Measurements from ENCODE around the gene DUS2.
"Not testable (repeated sequence)": the region's sequence is repeated elsewhere in the genome, so short reads cannot be mapped to it uniquely, and the experiment has no call there.

The DUS2 gene

GRCh38 chr16:68022728-68023537 is at the start of gene DUS2, which contains the start of gene DDX28:
DUS2 (plus strand) TSS chr16:68023284; CDS start chr16:68038024, 14,740 bp downstream.
DDX28 (minus strand) TSS chr16:68023232; CDS start chr16:68023202, 30 bp downstream.
- peak; percentile 61 for DNase-seq

DNA sequence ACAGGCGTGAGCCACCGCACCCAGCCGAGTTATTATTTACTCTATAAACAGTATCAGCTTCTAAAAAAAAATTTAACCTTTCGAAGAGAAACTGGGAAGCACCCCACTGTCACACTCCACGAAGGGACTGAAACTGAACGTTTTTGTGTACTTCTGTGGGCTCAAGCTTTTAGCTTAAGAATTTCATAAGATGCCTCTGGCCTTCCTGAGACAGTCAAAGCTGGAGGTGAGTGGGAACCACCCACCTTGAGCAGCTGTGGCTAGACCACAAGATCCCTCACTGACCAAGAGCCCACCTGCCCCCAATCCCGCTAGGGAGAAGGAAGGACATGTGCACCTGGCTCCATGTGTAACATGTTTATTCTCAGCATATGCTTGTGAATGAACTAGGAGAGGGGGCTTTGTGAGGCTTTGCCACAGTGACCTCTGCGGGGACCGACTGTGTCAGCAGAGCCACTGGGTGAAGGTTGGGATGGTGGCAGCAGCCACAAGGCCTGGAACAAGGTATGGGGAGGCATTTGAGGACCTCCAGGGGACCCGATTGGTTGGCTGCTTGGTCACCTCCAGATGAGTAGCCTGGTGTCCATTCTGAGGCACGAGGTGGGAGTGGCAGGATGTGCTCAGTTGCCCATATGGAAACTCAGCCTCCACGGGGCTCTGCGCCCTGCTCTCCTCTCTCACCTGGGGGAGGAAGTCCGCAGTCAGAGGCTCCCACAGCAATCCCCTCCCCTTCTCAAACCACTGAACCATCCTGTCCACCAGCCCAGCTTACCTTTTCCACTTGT is 47.6 kb upstream of the DUS2 start:
- no peak for DNase-seq

GRCh38 chr16:67976205-67976604 is 46.9 kb upstream of the DUS2 start:
- DNase-seq, result no peak

DNA sequence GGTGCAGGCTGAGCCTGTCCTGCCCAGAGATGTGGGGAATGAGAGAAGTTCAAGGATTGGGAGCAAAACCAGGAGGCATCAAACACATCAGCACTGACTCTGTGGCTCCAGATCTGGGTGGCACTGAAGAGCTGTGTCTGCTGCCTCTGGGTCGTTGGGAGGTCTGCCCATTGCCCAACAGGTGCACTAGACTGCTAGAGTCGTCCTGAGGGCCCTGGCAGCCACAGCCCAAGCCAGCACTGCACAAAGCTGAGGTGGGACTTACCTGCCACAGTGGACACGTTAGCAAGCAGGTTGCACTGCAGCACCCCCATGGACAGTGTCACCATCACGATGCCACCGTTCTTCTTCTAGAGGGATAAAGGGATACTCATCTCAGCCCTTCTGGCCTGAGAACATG is 46.1 kb upstream of the DUS2 start:
- DNase-seq, result no peak

- no peak for DNase-seq
Observed at GRCh38 chr16:67977469-67978227, 45.4 kb upstream of the DUS2 start.

GRCh38 chr16:67979955-67980678 is 43.0 kb upstream of the DUS2 start, which contains the start of gene DPEP3:
DPEP3 (minus strand) TSS chr16:67980499; CDS start chr16:67980380, 119 bp downstream.
- DNase-seq, result no peak

DNA sequence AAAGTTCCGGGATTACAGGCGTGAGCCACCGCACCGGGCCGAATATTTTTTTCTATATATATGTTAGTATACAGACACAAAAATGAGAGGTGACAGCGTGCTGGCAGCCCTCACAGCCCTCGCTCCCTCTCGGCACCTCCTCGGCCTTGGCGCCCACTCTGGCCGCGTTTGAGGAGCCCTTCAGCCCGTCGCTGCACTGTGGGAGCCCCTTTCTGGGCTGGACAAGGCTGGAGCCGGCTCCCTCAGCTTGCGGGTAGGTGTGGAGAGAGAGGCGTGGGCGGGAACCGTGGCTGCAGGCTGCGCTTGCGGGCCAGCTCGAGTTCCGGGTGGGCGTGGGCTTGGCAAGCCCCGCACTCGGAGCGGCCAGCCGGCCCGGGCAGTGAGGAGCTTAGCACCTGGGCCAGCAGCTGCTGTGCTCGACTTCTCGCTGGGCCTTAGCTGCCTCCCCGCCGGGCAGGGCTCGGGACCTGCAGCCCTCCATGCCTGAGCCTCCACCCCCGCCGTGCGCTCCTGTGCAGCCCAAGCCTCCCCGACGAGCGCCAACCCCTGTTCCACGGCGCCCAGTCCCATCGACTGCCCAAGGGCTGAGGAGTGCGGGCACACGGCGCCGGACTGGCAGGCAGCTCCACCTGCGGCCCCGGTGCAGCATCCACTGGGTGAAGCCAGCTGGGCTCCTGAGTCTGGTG is 40.9 kb upstream of the DUS2 start:
- no peak for DNase-seq

DNA sequence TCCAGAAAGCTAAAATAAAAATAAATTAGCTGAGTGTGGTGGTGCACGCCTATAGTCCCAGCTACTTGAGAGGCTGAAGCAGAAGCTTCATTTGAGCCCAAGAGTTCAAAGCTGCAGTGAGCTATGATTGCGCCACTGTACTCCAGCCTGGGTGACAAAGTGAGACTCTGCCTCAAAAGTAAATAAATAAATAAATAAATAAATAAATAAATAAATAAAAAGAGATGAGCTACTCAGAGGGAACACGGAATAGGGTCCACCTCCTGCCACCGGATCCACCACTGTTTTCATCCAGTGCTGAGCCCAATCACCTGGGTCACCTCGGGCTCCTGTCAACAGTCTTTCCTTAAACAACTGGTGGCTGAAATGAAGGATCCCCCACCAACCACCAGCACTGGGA is 36.1 kb upstream of the DUS2 start:
- no peak for DNase-seq

DNA sequence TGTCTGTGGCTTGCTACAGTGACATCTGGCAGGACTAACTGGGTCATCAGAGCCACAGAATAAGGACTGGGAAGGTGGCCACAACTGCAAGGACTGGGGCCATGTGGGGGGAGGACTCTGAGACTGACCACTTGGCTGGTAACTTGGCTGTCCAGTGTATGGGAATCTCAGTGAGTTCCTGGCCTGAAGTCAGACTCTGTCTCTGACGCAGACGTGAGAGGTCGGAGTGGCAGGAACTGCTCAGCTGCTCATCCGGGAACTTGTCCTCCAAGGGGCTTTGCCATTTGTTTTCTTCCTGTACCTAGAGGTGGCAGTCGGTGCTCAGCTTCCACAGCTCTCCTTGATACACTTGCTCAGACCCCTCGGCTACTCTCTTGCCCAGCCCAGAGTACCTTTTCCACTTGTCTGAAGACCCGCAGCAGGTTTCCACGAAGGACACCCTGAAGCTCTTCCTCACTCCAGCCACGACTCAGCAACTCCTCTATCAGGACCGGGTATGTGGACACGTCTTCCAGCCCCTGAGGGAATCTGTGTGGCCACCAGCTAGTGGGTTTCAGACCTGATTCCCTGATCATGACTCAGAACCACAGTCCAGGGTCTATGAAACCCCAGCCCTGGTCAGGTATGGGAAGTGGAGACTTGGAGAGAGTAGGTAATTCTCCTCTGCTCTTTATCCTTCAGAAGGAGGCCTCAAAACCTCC is 35.5 kb upstream of the DUS2 start:
- DNase-seq, result no peak

GRCh38 chr16:67988675-67989074 is 34.4 kb upstream of the DUS2 start:
- no peak for DNase-seq

DNA sequence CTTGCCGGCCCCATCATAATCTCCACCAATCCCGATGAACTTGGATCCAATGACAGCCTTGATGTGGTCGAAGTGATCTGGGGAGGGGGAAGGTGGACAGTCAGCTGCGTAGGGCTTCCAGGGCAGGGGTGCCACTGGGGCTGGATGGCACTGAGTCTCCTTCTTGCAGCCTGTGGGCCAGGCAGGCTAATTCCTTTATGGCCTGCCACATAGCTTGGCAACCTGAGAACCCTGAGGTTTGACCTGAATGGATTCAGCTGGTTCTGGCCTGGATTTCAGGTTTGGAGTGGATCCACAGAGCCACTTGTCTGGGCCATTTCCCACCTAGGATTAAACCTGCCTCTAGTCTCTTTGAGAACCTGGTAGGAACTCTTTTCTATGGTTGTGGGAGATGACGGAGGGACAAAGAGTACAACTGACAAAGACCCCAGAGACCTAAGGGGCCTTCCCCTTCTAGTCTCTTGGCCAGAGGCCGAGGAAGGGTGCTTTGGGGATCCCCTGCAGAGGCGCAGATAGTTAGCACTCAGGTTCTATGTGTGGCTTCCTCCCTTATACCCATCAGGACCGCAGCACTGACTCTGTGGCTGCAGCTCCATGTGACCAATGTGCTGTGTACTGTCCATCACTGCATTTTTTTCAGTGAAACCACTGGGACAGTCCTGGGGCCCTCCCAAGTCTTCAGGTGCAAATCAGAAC is 33.6 kb upstream of the DUS2 start:
- no peak for DNase-seq

GRCh38 chr16:67990018-67990386 is 33.1 kb upstream of the DUS2 start:
- no peak for DNase-seq

- DNase-seq, result no peak
Observed at GRCh38 chr16:67992661-67993206, 30.4 kb upstream of the DUS2 start.

DNA sequence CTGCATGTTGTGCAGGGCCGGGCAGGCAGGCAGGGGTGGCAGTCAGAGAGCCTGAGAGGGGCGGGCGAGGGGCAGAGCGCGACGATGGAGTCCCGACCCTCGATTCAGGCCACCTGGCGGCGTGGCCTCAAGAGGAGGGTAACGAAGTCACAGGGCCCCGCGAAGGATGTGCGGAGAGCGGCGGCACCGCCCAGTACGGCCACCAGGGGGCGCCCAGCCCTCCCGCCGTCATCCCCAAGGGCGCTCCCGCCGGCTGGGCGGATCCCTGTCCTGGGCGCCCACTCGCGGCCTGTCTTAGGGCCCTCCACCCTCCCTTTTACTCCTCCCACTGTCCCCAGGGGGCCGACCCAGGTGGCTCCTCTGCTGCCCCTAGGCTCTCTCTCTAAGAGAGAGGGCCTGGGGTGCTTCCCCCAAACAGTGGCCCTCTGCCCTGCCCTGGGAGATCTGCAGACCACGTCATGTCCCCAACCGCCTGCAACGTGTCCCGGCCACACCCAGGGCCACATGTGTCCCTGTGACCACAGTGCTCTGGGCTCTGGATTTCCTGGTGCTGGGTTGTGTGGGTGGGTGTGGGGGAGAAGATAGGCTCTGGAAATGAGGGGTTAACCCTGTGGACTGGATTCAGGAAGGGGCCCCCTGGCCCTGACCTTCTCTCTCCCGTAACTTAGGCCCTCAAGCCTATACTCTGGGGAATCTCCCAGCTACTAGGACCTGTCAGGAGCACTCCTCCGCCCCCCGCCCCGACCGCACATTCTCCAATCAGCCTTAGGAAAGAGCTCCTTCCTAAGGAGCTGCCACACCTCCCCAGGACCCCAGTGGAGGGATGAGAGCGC is 29.7 kb upstream of the DUS2 start:
- DNase-seq, result peak; percentile 40

GRCh38 chr16:67994040-67994408 is 29.1 kb upstream of the DUS2 start:
- DNase-seq, result not testable (repeated sequence)

- DNase-seq, result no peak
Observed at GRCh38 chr16:67995423-67995822, 27.7 kb upstream of the DUS2 start.

GRCh38 chr16:67996666-67997065 is 26.4 kb upstream of the DUS2 start:
- DNase-seq, result no peak

GRCh38 chr16:67998231-67998778 is 24.8 kb upstream of the DUS2 start:
- not testable (repeated sequence) for DNase-seq
